Loucy (cell line): ENCODE data around the gene ANKRD6.
"Not testable (repeated sequence)": the region's sequence is repeated elsewhere in the genome, so short reads cannot be mapped to it uniquely, and the experiment has no call there.

Experiments
- H2AFZ ChIP-seq: fragments of 200-600 bp; sonication (generic); 2 replicates; pipeline ENCODE4 v1.6.0; 2016; ENCODE audit warnings: antibody characterized with exemption, mild to moderate bottlenecking, low read length, moderate library complexity
- H3F3A ChIP-seq: fragments of 200-600 bp; 2 replicates; pipeline ENCODE4 v1.6.0; 2016; ENCODE audit warnings: antibody characterized with exemption, low read depth, mild to moderate bottlenecking
- H3K27me3 ChIP-seq: fragments of 200-600 bp; sonication (generic); 2 replicates; pipeline ENCODE4 v1.6.1; 2014; ENCODE audit warnings: low read length, mild to moderate bottlenecking; ENCODE audit not compliant: insufficient read depth, poor library complexity, severe bottlenecking
- H3K36me3 ChIP-seq: fragments of 200-600 bp; sonication (generic); 2 replicates; pipeline ENCODE4 v1.6.1; 2016; ENCODE audit warnings: low read length; ENCODE audit not compliant: insufficient read depth
- H3K4me1 ChIP-seq: fragments of 200-600 bp; sonication (generic); 2 replicates; pipeline ENCODE4 v1.5.1; 2014; ENCODE audit warnings: low read length, mild to moderate bottlenecking; ENCODE audit not compliant: insufficient read depth, poor library complexity, severe bottlenecking
- H3K4me2 ChIP-seq: fragments of 200-600 bp; sonication (generic); 2 replicates; pipeline ENCODE4 v1.6.0; 2014; ENCODE audit warnings: antibody characterized with exemption, low read length, low read depth, mild to moderate bottlenecking; ENCODE audit not compliant: poor library complexity, severe bottlenecking
- H3K4me3 ChIP-seq: fragments of 200-600 bp; sonication (generic); 2 replicates; pipeline ENCODE4 v1.5.1; 2014; ENCODE audit warnings: low read length, mild to moderate bottlenecking, mixed read lengths; ENCODE audit not compliant: poor library complexity, severe bottlenecking
- H3K79me2 ChIP-seq: fragments of 200-600 bp; sonication (generic); 2 replicates; pipeline ENCODE4 v1.6.1; 2014; ENCODE audit warnings: low read length; ENCODE audit not compliant: insufficient read depth
- H3K9ac ChIP-seq: fragments of 200-600 bp; sonication (generic); 2 replicates; pipeline ENCODE4 v1.6.0; 2014; ENCODE audit warnings: mild to moderate bottlenecking, low read depth, low read length, moderate library complexity; ENCODE audit not compliant: poor library complexity, severe bottlenecking
- H3K9me2 ChIP-seq: fragments of 200-600 bp; sonication (generic); replicated peaks from 2 replicates; pipeline ENCODE4 v1.6.1; 2016; ENCODE audit warnings: low read depth, low read length, mixed read lengths
- H3K9me3 ChIP-seq: fragments of 200-600 bp; sonication (generic); 2 replicates; pipeline ENCODE4 v1.6.1; 2014; ENCODE audit warnings: mild to moderate bottlenecking, antibody characterized with exemption, low read length, low read depth; ENCODE audit not compliant: insufficient read depth
- H4K20me1 ChIP-seq: fragments of 200-600 bp; sonication (generic); 2 replicates; pipeline ENCODE4 v1.6.0; 2014; ENCODE audit warnings: antibody characterized with exemption, low read length, mild to moderate bottlenecking; ENCODE audit not compliant: insufficient read depth, poor library complexity, severe bottlenecking
- CTCF ChIP-seq: fragments of 200-600 bp; sonication (generic); conservative IDR thresholded peaks from 2 replicates; pipeline ENCODE4 v1.5.1; 2014; ENCODE audit warnings: mild to moderate bottlenecking, antibody characterized with exemption, low read length
- EZH2phosphoT487 ChIP-seq: fragments of 200-600 bp; IDR thresholded peaks from 2 replicates; pipeline ENCODE4 v1.6.1; 2018; ENCODE audit warnings: antibody characterized with exemption, mild to moderate bottlenecking, moderate library complexity, borderline replicate concordance

The ANKRD6 gene

GRCh38 chr6:89637960-89638319, 205.0 kb downstream of the ANKRD6 start:
- Histone ChIP-seq H3K79me2 (peaks cover 15% of the 10 kb centered on the region), H3K27me3 (no peaks in the 10 kb centered on the region), H3K9ac (peak overlapping the region; percentile 90), H3K4me1 (peaks cover 20% of the 10 kb centered on the region), H3K36me3 (peaks cover 6% of the 10 kb centered on the region; the same call in 1 of the 2 replicates), H4K20me1 (no peaks in the 10 kb centered on the region), H2AFZ (peak overlapping the region; percentile 87), H3K4me2 (peak overlapping the region; percentile 95), H3K4me3 (peak overlapping the region; percentile 89), H3K9me2 (no peaks in the 10 kb centered on the region), H3K9me3 (no peaks in the 10 kb centered on the region), H3F3A (no peaks in the 10 kb centered on the region)
- no peak for TF ChIP-seq CTCF
- no peak for TF ChIP-seq EZH2phosphoT487

GRCh38 chr6:89638320-89639195, 205.6 kb downstream of the ANKRD6 start, which contains the start of gene LYRM2:
Gene LYRM2 (minus strand): TSS chr6:89638747. CDS start chr6:89638716, 31 bp downstream.
- peaks cover 20% of the 10 kb centered on the region for H3K4me1 ChIP-seq
- no peaks in the 10 kb centered on the region for H3K27me3 ChIP-seq
- H3K9me2 ChIP-seq, result no peaks in the 10 kb centered on the region
- H3K9ac ChIP-seq, result peak within 1 kb of the TSS; percentile 90
- peak within 1 kb of the TSS; percentile 89 for H3K4me3 ChIP-seq
- no peaks in the 10 kb centered on the region for H3F3A ChIP-seq
- H3K9me3 ChIP-seq, result no peaks in the 10 kb centered on the region
- peaks cover 15% of the 10 kb centered on the region for H3K79me2 ChIP-seq
- H2AFZ ChIP-seq, result peak within 1 kb of the TSS; percentile 87
- H4K20me1 ChIP-seq, result no peaks in the 10 kb centered on the region
- no peak for TF ChIP-seq CTCF
- no peak for TF ChIP-seq EZH2phosphoT487
- peaks cover 10% of the 10 kb centered on the region; the same call in 1 of the 2 replicates for H3K36me3 ChIP-seq
- peak within 1 kb of the TSS; percentile 95 for H3K4me2 ChIP-seq

GRCh38 chr6:89640804-89641203, 207.9 kb downstream of the ANKRD6 start:
- no peak for TF ChIP-seq CTCF
- H3K79me2 ChIP-seq, result peaks cover 15% of the 10 kb centered on the region

GRCh38 chr6:89641581-89641980, 208.6 kb downstream of the ANKRD6 start:
- not testable (repeated sequence) for H3K4me2 ChIP-seq, H3K4me3 ChIP-seq, H3K9me3 ChIP-seq, H3F3A ChIP-seq, H3K9me2 ChIP-seq, H2AFZ ChIP-seq, H4K20me1 ChIP-seq, H3K27me3 ChIP-seq, H3K9ac ChIP-seq
- peaks cover 15% of the 10 kb centered on the region for H3K79me2 ChIP-seq
- peaks cover 20% of the 10 kb centered on the region for H3K4me1 ChIP-seq
- H3K36me3 ChIP-seq, result peaks cover 33% of the 10 kb centered on the region; the same call in 1 of the 2 replicates

More at GRCh38 chr6:89640804-89641203, 207.9 kb downstream of the ANKRD6 start:
- no peak overlapping the region for H3K4me3 ChIP-seq
- H3K9ac ChIP-seq, result no peak overlapping the region
- no peak overlapping the region for H2AFZ ChIP-seq
- no peaks in the 10 kb centered on the region for H3K27me3 ChIP-seq
- peaks cover 27% of the 10 kb centered on the region; the same call in 1 of the 2 replicates for H3K36me3 ChIP-seq
- H3K4me2 ChIP-seq, result no peak overlapping the region
- no peaks in the 10 kb centered on the region for H4K20me1 ChIP-seq
- H3F3A ChIP-seq, result no peaks in the 10 kb centered on the region
- H3K9me3 ChIP-seq, result no peaks in the 10 kb centered on the region
- H3K4me1 ChIP-seq, result peaks cover 20% of the 10 kb centered on the region
- no peaks in the 10 kb centered on the region for H3K9me2 ChIP-seq
